GM18526 (cell line): Measurements from ENCODE around the gene KCNH1.

ENCODE experiments used
- POLR2A ChIP-seq: IDR thresholded peaks from 3 replicates; pipeline ENCODE4 v1.6.1; 2011; ENCODE audit not compliant: insufficient read length; ENCODE audit errors: extremely low read depth

The KCNH1 gene

GRCh38 chr1:210647406-210648333 is 486.3 kb downstream of the KCNH1 start:
- TF ChIP-seq POLR2A, result no peak

GRCh38 chr1:210646258-210646616 is 487.7 kb downstream of the KCNH1 start:
- TF ChIP-seq POLR2A, result no peak

- no peak for TF ChIP-seq POLR2A
Measured at GRCh38 chr1:210645582-210646257, 488.2 kb downstream of the KCNH1 start.

- no peak for TF ChIP-seq POLR2A
Measured at GRCh38 chr1:210641582-210641981, 492.4 kb downstream of the KCNH1 start.

GRCh38 chr1:210635108-210635507 is 498.8 kb downstream of the KCNH1 start:
- TF ChIP-seq POLR2A, result no peak

- TF ChIP-seq POLR2A, result no peak
Measured at GRCh38 chr1:210633636-210634035, 500.3 kb downstream of the KCNH1 start.

GRCh38 chr1:210633140-210633539 is 500.8 kb downstream of the KCNH1 start:
- TF ChIP-seq POLR2A, result no peak

- no peak for TF ChIP-seq POLR2A
Measured at GRCh38 chr1:210631399-210631798, 502.5 kb downstream of the KCNH1 start.

GRCh38 chr1:210629276-210629675 is 504.7 kb downstream of the KCNH1 start:
- no peak for TF ChIP-seq POLR2A

GRCh38 chr1:210627755-210628154 is 506.2 kb downstream of the KCNH1 start:
- no peak for TF ChIP-seq POLR2A
